ENCODE data around the gene ZNF76. TPM values are rescaled to one million over a fixed set of nuclear protein-coding genes. Genes with fewer than 3 reads are reported as not detected.
A peak's percentile ranks its signal among the peaks of the same experiment; 100 is the strongest.

ZNF76 gene
- total and polyA plus RNA-seq, 9 of the 15 experiments (the other 6 are each of a cell fraction or from before 2014, with no cell fraction given) = 1.2 to 17.8 (median 10.7) TPM

GRCh38 chr6:35262596-35262995 is 3.1 kb downstream of the ZNF76 start:
- no peak for FAIRE-seq
- H3K4me2 ChIP-seq (ENCODE audit: insufficient read depth, low read length) = peak overlapping the region; percentile 0; the same call in 1 of the 2 replicates

More at GRCh38 chr6:35262596-35262995, 3.1 kb downstream of the ZNF76 start:
- ATAC-seq (no peak), DNase-seq (ENCODE audit: extremely low read depth in 1 of 4, low spot score in 3 of 4) (no peak)
- no peaks in the 10 kb centered on the region for H3K9me3 ChIP-seq (replicated peaks; ENCODE audit: control insufficient read depth, insufficient read depth, low read depth, low read length)
- H3K4me1 ChIP-seq (replicated peaks in 1 of 2; ENCODE audit: control insufficient read depth in 2 of 2, insufficient read depth in 2 of 2, low read length in 2 of 2) = peaks cover 27 to 59% of the 10 kb centered on the region in 2 experiments
- H3K9me1 ChIP-seq (ENCODE audit: control insufficient read depth, insufficient read depth, low read length) = no peaks in the 10 kb centered on the region
- no peaks in the 10 kb centered on the region for H4K20me1 ChIP-seq (replicated peaks; ENCODE audit: control insufficient read depth, insufficient read depth, low read length)
- in situ Hi-C loops (cut with MboI) = no loop called here
- no TSS peak for BruUV-seq (replicated peaks)
- H3K79me2 ChIP-seq (ENCODE audit: control insufficient read depth, insufficient read depth, low read length) = peaks cover 32% of the 10 kb centered on the region
- TF ChIP-seq NFYB (IDR thresholded peaks at IDR 0.05; ENCODE audit: extremely low read depth, insufficient read length) (no peak), RUNX1 (IDR thresholded peaks at IDR 0.05; ENCODE audit: low read depth) (no peak), FIP1L1 (IDR thresholded peaks at IDR 0.05; ENCODE audit: low read depth, low read length, poor library complexity, severe bottlenecking) (no peak), HDAC1 (IDR thresholded peaks at IDR 0.05) (0 out of 4 replicates have a peak, but pooled peaks of 1 of the 2 experiments have one; percentile 14), TFE3 (CRISPR knock-in tag; IDR thresholded peaks at IDR 0.05) (no peak), ARID2 (IDR thresholded peaks at IDR 0.05) (no peak), ZFX (CRISPR knock-in tag; IDR thresholded peaks at IDR 0.05) (0 out of 2 replicates have a peak, but pooled peaks have one; percentile 16), JUNB (CRISPR knock-in tag; conservative IDR thresholded peaks at IDR 0.05) (no peak)
- POLR2A ChIA-PET = interaction anchor here (1.1 kb wide), 1 partner anchor 14 kb away, joined by 3 read pairs; no protein-coding TSS in a partner anchor
- peak overlapping the region; percentile 95; the same call in 1 of the 3 replicates for H3K27ac ChIP-seq (ENCODE audit: extremely low read depth, low read depth, low read length)
- no peaks in the 10 kb centered on the region for H3K36me3 ChIP-seq (ENCODE audit: control insufficient read depth, insufficient read depth, low read length)
- 14% methylated on average over 2 of the region's 2 CpGs for WGBS (ENCODE audit: insufficient coverage, low coverage, missing lambda C conversion rate)
- H3K27me3 ChIP-seq (ENCODE audit: control insufficient read depth in 2 of 2, insufficient read depth in 2 of 2, low read length in 2 of 2) = no peaks in the 10 kb centered on the region
- CTCF ChIA-PET (ENCODE audit: low intra/inter-chr PET ratio) = no interaction called here
- H2AFZ ChIP-seq (ENCODE audit: low read depth, low read length) = no peak overlapping the region
- peak overlapping the region in 1 of 2 experiments; percentile 10; a peak in 1 of 4 replicates for H3K9ac ChIP-seq (ENCODE audit: insufficient read depth in 1 of 2, low read depth in 2 of 2, low read length in 2 of 2)
- no peak overlapping the region for H3K4me3 ChIP-seq
- intact Hi-C loops (cut with micrococcal nuclease) = no loop called here

Measured in K562 (cell line).